HG03066 (cell line): ENCODE measurements around the gene TIMM13.
"Not testable (repeated sequence)": the region's sequence is repeated elsewhere in the genome, so short reads cannot be mapped to it uniquely, and the experiment has no call there.

Experiments used
- ATAC-seq: cut with Tn5 transposase; IDR thresholded peaks from one replicate; pipeline ENCODE4 v1.9.1; 2021; ENCODE audit warnings: low read depth; ENCODE audit not compliant: unreplicated experiment

Gene TIMM13

DNA sequence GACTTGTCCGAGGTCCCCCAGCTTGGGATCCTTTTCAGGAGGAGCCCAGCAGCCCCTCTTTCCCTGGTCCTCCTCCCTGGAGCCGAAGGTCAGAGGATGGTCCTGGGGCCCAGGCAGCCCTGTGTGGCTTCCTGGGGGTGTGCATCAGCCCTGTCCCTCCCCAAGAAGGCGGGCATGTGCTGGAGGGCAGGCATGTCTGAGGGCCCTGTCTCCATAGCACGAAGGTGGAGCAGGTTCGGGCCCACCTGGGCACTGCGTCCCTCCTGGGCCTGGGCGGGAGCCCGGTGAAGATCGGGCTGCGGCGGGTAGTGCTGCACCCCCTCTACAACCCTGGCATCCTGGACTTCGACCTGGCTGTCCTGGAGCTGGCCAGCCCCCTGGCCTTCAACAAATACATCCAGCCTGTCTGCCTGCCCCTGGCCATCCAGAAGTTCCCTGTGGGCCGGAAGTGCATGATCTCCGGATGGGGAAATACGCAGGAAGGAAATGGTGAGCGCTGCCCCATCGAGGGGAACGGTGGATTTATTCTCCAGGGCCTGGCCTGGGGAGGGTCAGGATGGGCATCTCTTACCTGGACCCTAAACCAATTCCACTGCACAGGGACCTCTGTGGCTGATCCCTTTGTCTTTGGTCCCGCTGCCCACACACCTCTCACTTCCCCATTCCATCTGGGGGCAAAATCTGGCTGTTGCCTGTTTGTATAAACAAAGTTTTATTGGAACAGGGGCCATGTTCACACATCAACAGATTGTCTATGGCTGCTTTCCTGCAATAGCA is 10.9 kb downstream of the TIMM13 start:
- ATAC-seq, result no peak

GRCh38 chr19:2415973-2416319 is 11.4 kb downstream of the TIMM13 start:
- ATAC-seq, result no peak

GRCh38 chr19:2415281-2415972 is 12.0 kb downstream of the TIMM13 start:
- ATAC-seq, result no peak

GRCh38 chr19:2413629-2414028 is 13.8 kb downstream of the TIMM13 start:
- ATAC-seq, result no peak

DNA sequence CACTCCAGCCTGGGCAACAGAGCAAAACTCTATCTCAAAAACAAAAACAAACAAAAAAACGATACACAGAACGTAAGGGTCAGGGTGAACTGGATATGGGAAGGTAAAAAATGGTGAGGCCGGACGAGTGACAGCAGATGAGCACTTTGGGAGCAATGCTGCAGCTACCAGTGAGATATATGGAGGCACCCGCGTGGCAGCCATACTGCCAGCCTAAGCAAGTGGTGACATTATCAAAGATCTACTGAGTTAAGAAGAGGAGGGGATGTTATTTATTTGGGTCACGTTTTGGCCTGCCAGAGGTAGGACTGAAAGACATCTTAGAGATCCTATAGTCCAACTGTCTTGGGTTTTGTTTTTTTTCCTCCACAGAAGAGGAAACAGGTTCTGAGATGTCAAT is 14.2 kb downstream of the TIMM13 start:
- ATAC-seq, result no peak

GRCh38 chr19:2412449-2412848 is 14.9 kb downstream of the TIMM13 start:
- ATAC-seq, result no peak

- ATAC-seq, result no peak
Observed at GRCh38 chr19:2411709-2412108, 15.7 kb downstream of the TIMM13 start.

DNA sequence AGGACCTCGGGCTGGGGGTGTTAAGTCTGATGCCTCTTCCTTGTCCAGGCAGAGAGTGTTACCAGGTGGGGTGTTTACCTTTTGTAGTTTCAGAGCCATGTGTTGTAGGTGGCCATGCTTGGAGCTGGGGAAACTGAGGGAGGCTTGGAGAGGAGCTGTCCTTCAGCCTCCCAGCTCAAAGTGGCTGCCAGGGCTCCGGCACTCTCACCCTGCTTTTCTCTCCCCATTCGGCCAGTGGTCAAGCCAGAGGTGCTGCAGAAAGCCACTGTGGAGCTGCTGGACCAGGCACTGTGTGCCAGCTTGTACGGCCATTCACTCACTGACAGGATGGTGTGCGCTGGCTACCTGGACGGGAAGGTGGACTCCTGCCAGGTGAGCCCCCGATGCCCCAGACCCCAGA is 17.4 kb downstream of the TIMM13 start:
- no peak for ATAC-seq

- ATAC-seq, result no peak
Observed at GRCh38 chr19:2409352-2409912, 18.0 kb downstream of the TIMM13 start.

DNA sequence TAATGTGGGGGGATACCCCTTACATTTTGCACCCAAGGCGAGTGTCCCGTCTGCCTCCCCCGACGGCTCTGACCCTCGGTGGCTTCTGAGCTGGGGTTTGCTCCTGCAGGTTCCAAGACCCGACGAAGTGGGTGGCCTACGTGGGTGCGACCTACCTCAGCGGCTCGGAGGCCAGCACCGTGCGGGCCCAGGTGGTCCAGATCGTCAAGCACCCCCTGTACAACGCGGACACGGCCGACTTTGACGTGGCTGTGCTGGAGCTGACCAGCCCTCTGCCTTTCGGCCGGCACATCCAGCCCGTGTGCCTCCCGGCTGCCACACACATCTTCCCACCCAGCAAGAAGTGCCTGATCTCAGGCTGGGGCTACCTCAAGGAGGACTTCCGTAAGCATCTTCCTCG is 19.1 kb downstream of the TIMM13 start:
- ATAC-seq, result no peak

DNA sequence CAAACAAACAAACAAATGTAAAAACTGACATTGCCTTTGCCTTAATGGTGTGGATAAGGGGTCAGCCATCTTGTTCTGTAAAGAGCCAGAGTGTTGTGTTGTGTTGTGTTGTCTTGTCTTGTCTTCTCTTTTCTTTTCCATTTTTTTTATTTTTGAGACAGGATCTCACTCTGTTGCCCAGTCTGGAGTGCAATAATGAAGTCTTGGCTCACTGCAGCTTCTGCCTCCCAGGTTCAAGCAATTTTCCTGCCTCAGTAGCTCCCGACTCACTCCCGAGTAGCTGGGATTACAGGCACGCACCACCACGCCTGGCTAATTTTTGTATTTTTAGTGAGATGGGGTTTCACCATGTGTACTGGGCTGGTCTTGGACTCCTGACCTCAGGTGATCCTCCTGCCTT is 27.8 kb downstream of the TIMM13 start:
- no peak for ATAC-seq

- ATAC-seq, result no peak
Observed at GRCh38 chr19:2398735-2399305, 28.6 kb downstream of the TIMM13 start.

DNA sequence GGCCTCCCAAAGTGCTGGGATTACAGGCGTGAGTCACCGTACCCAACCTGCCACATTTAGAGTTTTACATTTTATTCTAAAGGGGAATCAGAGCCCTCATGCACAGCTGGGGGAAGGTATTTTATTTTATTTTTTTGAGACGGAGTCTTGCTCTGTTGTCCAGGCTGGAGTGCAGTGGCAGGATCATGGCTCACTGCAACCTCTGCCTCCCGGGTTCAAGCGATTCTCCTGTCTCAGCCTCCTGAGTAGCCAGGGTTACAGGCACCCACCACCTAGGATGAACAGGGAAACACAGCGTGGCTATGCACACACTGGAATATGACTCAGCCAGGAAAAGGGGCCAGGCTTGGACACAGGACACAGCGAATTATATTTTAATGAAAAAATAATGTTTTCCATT is 30.2 kb downstream of the TIMM13 start:
- ATAC-seq, result not testable (repeated sequence)

DNA sequence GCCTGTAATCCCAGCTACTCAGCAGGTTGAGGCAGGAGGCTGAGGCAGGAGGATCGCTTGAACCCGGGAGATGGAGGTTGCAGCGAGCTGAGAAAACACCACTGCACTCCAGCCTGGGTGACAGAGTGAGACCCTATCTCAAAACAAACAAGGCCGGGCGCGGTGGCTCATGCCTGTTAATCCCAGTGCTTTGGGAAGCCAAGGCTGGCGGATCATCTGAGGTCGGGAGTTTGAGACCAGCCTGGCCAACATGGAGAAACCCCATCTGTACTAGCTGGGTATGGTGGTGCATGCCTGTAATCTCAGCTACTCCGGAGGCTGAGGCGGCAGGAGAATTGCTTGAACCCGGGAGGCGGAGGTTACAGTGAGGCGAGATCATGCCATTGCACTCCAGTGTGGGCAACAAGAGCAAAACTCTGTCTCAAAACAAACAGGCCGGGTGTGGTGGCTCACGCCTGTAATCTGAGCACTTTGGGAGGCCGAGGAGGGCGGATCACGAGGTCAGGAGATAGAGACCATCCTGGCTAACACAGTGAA is 32.0 kb downstream of the TIMM13 start:
- not testable (repeated sequence) for ATAC-seq

GRCh38 chr19:2394442-2395292 is 32.7 kb downstream of the TIMM13 start:
- no peak for ATAC-seq

- ATAC-seq, result no peak
Observed at GRCh38 chr19:2394054-2394441, 33.3 kb downstream of the TIMM13 start.

GRCh38 chr19:2392899-2393298 is 34.5 kb downstream of the TIMM13 start:
- not testable (repeated sequence) for ATAC-seq

DNA sequence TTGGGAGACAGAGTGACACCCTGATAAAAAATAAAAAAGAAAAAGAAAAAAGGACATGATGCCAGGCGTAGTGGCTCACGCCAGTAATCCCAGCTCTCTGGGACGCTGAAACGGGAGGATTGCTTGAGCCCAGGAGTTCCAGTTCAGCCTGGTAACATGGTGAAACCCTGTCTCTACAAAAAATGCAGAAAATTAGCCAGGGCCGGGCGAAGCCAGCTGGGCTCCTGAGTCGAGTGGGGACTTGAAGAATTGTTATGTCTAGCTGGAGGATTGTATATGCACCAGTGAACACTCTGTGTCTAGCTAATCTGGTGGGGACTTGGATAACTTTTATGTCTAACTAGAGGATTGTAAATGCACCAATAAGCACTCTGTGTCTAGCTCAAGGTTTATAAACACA is 35.0 kb downstream of the TIMM13 start:
- ATAC-seq, result no peak

GRCh38 chr19:2391118-2391725 is 36.2 kb downstream of the TIMM13 start:
- no peak for ATAC-seq

DNA sequence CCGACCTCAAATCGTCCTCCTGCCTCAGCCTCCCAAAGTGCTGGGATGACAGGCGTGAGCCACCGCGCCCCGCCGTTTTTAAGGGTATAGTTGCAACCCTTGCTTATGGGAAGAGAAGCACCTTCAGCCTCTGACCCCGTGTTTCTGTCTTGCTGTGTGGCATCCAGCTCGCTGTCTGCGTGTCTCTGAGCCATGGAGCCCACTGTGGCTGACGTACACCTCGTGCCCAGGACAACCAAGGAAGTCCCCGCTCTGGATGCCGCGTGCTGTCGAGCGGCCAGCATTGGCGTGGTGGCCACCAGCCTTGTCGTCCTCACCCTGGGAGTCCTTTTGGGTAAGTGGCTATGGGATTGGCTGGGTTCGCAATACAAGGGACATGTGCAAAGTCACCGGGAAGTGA is 37.8 kb downstream of the TIMM13 start:
- no peak for ATAC-seq
